ENCODE data around the gene LPCAT2.
A peak's percentile ranks its signal among the peaks of the same experiment; 100 is the strongest.

Gene LPCAT2

DNA sequence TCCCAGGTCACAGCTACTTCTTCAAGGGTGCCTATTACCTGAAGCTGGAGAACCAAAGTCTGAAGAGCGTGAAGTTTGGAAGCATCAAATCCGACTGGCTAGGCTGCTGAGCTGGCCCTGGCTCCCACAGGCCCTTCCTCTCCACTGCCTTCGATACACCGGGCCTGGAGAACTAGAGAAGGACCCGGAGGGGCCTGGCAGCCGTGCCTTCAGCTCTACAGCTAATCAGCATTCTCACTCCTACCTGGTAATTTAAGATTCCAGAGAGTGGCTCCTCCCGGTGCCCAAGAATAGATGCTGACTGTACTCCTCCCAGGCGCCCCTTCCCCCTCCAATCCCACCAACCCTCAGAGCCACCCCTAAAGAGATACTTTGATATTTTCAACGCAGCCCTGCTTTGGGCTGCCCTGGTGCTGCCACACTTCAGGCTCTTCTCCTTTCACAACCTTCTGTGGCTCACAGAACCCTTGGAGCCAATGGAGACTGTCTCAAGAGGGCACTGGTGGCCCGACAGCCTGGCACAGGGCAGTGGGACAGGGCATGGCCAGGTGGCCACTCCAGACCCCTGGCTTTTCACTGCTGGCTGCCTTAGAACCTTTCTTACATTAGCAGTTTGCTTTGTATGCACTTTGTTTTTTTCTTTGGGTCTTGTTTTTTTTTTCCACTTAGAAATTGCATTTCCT is 3.4 kb upstream of the LPCAT2 start:
- no peak for DNase-seq

DNA sequence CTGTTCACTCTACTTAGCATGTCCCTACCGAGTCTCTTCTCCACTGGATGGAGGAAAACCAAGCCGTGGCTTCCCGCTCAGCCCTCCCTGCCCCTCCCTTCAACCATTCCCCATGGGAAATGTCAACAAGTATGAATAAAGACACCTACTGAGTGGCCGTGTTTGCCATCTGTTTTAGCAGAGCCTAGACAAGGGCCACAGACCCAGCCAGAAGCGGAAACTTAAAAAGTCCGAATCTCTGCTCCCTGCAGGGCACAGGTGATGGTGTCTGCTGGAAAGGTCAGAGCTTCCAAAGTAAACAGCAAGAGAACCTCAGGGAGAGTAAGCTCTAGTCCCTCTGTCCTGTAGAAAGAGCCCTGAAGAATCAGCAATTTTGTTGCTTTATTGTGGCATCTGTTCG is 2.8 kb upstream of the LPCAT2 start:
- no peak for DNase-seq

DNA sequence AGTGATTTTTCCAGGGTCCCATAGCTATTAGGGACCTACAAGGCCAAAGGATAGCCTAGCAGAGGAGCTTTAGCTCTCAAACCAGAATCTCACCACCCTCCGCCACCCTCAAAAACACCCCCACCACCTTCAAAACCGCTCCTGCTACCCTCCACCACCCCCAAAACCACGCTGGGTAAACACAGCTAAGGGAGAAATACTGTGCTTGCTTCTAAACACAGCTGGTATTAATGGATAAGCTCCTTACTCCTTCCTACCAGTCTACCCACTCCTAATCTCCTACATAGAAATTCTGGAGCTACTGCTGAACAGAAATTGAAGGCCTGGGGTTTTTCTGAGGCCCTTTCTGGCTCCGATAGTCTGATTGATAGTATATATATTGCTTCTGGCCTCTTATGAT is 2.2 kb upstream of the LPCAT2 start:
- DNase-seq = no peak

DNA sequence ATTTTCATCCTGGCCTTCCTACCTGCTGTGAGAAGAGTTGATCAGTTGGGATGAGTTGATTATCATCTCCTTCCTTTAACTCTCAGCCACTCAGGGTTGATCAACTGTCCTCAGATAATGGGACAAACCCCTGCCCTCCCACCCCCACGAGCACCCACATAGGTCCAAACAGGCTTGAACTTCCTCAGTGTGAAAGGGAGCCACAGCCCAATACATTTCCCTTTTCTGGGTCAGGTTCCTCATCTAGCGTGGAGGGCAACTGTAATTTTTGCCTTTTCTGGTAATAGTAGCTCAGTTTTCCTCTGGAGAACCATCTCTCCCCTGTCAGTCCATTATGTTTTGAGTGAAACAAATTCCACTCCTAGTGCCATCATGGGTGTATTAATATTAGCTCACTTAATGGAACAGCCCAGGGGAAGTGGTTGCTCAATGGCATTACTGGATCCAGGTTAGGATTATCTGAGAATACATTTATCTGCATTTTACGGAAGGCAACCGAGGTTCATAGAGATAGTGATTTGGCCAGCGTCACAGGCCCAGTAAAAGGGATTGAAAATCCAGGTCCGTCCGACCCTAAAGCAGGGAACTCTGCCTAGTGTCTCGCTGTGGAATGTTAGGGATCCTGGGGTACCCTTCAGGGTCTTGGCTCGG is 476 bp upstream of the LPCAT2 start:
- DNase-seq = no peak

DNA sequence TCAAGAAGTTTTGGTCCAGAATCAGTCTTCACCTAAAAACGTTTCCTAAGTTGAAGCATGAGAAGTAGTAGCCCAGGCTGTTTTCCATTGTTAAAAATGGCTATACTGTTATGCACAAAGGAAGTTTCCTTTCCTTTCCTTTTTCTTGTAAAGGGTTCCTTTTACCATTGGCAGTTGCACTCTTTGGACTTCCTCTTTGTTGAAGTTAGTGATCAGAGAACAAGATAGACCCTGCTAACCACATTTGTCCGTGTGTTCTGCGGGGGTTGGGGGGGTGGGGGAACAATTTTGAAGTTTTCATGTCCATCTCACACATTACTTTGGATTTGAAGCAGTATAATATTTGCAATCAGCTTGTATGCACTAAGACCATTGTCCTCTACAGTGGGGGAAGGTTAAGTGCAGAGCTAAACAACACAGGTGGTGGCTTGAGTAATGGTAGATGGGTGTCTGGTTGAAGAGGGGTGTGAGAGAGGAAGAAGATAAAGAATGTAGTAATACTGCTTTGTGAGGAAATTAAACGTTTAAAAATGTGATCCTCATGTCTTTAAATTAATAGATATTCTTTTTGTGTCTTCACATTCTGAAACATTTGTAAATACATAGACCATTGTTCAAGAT is 1.4 kb downstream of the LPCAT2 start:
- DNase-seq = no peak

DNA sequence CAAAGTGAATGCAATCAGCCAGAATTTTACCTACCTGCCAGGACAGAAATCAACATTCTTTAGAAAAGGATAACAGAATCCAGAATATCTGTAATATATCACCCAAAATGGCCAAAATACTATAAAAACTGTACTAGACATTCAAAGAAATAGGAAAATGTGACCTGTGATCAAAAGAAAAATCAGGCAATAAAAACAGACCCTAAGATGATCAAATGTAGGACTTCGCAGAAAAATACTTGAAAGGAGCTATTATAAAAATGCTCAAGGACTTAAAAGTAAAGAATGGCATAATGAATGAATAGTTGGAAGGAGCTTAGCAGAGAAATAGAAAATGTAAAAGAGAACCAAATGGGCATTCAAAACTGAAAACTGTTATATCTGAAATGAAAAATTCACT is 4.1 kb downstream of the LPCAT2 start:
- DNase-seq = no peak

DNA sequence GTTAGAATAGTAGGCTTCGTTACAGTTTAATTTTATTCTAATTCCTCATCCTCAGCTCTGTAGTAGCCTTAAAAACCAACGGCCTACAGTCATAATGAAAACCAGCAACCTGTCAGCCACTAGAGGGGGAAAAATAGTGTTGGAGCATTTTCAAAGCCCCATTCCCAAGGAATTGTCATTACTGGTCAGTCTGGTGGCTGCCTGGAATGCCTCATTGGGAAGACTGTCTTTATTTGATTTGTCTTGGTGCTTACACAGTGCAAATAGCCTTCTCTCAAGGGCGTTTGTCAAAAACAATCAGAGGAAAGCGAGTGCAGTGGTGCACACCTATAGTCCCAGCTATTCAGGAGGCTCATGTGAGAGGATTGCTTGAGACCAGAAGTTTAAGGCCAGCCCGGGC is 4.7 kb downstream of the LPCAT2 start:
- no peak for DNase-seq

DNA sequence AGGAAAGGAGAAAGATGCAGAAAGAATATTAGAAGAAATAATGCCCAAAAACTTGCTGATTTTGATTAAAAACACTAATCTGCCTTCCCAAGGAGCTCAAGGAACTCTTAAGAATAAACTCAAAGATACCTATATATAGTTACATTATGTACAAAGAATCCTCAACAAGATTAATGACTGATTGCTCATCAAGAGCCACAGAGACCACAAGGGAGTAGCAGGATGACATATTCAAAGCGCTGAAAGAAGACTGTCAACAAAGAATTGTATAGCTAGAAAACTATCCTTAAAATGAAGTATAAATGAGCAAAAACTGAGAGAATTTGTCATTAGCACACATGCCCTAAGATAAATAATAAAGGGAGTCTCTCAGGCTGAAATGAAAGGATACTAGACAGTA is 6.2 kb downstream of the LPCAT2 start:
- DNase-seq = no peak

DNA sequence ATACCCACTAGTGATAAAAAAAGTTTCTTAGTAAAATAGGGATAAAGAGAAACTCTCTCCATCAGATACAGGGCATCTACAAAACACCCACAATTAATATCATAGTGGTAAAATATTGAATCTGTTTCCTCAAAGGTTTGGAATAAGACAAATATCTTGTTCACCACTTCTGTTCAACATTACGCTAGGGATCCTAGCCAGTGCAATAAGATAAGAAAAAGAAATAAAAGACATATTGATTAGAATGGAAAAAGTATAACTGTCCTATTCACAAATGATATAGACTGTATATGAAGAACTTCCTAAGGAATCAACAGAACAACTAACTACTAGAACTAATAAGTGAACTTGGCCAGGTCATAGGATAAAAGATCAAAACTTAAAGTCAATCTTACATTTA is 12.9 kb downstream of the LPCAT2 start:
- no peak for DNase-seq

DNA sequence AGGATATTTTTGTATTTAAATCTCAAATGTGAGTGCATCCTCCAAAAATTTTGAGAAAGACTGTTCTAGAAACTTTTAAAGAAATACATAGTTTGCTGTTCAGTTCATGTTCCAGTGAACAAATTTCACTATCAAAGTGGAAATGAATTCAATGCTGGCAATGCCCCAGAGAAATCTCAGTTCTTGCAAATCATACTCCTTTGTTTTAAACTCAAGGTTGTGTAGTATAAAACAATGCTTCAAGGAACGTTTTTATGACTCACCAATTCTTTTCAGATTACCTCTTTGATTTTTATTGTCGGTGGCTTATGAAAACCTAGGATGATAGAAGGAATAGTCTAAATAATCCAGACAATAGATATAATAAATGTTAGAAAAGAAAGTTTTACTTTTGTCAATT is 17.6 kb downstream of the LPCAT2 start:
- DNase-seq = no peak

DNA sequence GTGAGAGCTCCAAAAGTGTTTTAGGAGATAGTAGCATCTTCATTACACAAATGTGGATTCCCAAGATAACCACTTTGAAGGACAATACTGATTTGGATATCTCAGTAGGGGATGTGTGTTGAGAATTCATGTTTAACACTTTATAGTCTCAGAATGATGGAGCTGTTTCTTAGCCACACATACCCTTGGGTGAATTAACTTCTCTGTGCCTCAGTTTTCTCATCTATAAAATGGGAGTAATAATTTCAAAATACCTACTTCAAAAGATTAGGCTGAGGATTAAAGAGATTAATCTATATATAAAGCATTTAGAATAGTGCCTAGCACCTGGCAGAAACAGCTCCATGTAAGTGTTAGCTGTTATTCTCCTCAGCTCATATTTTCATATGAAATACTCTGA is 19.0 kb downstream of the LPCAT2 start:
- no peak for DNase-seq

DNA sequence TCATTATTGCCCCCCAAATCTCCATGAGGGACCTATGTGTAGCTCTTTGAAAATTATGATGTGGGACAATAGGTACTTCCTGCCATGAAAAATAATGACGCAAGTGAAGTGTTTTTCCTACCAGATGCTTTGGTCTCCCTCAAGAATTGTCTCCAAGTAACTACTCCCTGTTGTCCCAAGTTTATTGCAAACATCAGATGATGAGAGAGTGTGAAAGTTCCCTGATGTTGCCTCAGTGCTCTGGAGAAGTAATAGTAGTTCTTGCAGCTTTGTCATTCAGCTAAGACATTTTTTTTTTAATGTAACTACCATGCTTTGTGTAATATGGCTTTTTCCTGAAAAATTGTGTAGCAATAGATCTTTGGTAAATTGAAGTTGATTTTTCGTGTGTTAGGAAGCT is 20.1 kb downstream of the LPCAT2 start:
- no peak for DNase-seq

DNA sequence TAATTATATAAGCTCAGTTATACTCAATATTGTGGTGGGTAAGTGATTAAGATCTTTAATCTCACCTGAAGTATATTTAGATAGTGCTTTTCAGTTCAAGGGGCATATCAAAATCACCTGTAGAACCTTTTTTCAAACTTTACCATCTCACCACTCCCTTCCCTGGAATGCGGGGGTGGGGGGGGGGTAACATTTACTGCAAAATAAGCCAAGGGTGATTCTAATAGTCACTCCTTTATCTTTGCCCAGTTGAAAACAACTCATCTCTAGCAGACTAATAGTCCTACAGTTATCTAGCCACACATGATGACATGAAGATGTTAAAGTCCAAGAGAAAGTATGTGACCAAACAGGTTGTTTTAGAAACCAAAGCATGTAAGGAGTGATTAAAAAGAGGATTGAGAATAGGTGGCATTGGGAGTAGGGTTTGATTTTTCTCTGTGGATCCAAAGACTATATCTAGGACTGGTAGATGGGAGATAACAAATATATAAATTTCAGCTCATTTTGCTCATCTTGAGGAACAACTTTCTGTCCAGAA is 21.5 kb downstream of the LPCAT2 start:
- DNase-seq = no peak

DNA sequence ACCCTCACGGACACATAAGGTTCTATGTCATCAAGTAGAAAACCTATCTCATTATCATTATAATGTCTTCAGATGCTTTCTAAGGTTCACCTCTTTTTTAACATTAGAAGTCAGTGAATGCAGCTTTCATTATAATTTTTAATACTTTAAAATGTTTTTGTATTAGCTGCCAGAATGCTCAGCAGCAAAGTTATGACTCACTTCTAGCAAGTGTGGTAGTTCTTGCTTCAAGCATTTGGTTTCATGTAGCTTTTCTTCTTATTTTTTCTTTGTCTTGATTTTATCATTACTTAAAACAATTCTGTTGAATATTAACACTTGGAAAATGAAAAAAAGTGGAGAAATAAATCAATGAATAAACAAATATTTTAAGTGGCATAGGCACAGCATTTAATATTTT is 23.4 kb downstream of the LPCAT2 start:
- no peak for DNase-seq

DNA sequence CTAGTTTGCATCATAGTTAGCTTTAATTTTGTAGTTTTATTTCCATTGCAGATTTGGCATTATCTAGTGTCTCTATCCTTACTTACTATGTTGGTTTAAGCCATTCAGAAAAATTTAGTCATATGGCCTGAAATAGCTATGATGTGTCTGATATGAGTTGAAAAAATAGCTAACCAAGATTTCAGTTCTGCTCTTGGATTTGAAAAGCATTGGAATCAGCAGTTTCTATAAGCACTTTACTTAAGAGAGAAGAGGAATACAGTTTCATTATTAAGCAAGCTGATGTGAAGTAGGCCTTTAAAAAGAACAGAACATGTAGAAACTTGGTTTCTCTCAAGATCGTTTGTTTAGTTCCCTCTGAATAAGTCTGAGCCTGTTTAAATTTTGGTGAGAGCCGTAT is 25.9 kb downstream of the LPCAT2 start:
- DNase-seq = no peak

DNA sequence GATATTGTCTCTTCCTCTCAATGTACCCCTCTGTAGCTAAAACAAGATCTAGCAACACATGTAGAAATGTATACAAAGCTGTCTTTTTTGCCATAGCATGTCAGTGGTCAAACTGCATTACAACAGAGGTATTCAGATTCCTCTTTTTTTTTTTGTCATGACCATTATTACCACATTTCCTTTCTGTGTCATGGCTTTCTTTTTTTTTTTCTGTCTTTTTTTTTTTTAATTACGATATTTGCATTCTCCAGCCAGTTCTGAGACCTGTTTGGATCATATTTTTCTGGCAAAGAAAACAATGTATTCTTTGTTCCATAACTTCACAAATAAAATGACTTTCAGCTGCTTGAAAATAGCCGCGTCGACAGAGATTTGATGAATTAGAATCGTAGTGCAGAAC is 30.2 kb downstream of the LPCAT2 start:
- no peak for DNase-seq

DNA sequence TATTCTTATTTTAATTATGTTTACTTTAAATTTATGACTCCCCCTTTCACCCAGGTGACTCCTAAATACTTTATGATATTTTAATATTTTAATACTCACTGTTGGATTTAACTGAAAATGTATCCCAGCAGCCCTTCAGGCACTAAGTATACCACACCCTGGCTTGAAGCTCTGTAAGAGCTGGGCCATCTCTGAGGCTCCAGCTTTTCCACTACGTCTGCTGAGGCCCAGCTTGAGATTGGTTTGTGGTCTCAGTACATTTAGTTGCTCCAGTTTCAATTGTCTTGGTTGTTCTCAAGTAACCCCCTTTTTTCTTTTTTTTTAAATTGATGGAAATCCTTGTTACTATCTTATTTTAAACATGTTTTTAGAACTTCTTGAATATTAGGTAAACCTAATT is 30.6 kb downstream of the LPCAT2 start:
- no peak for DNase-seq

DNA sequence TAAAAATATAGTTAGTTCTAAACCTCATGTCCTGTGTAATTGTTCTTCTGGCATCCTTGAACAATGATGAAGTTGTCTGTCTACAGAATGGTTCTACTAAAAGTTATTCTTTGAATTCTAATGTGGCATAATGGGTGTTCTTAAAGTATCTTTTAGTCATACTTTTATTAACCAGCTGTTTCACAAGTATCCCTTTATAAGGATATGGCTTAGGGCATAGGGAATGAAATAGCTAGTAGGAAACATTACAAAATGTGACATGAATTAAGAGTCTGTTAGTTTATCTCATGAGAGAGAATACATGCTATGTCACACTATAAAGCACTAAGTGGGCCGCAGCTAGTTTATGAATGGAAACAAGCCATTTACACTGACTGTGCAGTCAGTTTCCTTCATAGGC is 31.3 kb downstream of the LPCAT2 start:
- no peak for DNase-seq

DNA sequence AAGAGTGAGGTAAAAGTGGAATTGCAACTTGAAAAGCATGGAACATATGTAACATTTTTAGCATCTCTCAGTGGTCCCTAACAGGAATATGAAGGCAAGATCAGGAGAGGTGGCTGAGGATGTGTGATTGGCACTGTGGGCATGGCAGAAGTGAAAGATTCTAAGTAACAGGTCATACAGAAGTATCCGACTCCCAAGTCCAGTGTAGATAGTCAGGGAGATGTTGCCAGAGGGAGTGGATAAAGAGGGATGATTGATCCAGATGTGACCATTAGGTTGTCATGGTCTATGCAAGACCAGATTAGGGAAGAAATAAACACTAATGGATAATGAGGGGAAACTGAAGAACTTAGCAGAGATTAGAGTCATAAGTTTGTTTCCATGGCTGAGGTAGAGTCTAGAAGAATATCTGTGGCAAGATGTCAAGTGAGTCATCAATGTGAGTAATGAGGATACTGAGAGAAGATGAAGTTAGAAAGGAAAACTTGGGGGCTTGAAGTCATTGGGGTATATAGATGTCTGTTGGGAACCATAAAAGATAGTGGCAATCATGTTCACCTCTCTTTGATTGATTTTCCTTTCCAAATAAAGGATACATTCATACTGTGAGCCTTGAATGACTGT is 33.7 kb downstream of the LPCAT2 start:
- DNase-seq = no peak

DNA sequence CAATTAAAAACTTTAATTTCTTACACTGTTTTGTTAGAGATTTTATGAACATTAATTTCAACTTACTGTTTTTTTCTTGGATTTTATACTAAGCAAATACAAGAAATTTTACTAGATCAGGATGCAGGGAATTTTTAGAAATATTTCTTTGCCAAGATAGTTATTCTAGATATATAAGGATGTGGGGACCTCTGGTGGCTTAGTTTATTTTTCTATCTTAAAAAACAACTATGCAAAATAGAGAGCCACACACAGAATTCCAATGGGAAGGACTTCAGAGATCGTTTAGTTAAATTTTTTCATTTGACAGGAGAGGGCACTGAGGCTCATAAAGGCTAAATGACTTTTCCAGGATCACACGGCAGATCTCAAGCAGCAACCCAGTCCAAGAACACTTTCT is 34.6 kb downstream of the LPCAT2 start:
- peak; percentile 17 for DNase-seq

DNA sequence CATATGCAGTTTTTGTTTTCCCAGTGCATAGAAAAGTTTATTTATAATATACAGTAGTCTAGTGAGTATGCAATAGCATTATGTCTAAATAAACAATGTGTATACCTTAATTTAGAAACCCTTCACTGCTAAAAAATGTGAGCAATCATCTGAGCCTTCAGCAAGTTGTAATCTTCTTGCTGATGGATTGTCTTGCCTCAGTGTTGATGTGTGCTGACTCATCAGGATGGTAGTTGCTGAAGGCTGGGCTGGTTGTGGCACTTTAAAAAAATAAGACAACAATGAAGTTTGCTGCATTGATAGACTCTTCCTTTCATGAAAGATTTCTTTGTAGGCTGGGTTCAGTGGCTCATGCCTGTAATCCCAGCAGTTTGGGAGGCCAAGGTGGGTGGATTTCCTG is 43.7 kb downstream of the LPCAT2 start:
- DNase-seq = no peak

DNA sequence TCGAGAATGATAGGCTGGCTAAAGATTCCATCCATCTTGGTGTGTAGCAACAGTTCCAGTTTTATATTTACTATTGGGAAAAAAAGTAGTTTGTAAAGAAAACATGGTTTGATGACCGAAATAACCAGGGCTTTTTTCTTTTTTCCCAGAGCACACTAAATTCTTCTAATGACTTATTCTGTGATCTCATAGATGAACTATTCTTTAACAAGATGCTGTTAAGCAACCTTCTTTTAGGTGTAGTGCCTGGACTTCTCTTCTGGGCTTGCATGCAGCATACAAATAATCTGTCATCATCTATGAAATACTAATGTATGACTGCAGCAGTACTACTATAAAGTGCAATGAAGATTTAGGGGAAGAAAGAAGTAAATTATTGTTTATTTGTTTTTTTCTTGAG is 46.6 kb downstream of the LPCAT2 start:
- no peak for DNase-seq

DNA sequence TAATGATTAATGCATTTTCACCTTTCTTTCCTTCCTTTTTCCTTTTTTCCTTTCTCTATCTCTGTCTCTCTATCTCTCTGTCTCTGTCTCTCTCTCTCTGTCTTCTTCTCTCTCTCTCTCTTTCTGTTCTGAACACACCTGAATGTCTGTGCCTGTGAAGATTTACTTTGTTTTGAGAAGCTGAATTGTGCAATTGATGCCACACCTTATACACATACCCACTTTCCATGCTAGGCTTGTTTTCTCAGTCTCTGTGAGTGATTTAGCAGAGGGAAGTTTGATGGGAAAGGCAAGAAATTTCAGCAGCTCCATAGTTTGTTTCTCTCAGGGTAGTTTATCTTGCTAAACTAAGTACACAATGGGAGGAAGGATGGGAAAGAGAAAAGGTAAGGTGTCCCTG is 48.3 kb downstream of the LPCAT2 start:
- DNase-seq = no peak

DNA sequence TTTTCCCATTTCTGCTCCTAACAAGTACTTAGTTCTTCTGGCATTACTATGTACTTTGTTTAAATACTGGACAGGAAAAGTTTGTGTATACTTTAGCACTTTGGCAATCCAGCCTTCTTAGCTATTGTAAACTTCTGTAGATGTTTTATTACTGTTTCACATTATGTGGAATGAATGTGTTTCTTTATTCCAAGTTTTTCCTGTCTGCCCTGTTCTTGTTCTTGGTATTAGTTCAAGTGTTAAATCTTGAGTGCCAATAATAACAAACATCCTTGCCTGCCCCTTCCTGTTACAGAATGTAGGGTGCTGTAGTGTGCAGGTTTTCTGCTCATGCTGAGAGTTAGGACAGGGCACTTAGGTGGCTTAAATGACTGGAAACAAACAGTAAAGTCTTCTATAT is 50.4 kb downstream of the LPCAT2 start:
- DNase-seq = no peak

Measured in NCI-H1105 (cell line).